Endodermal cell (in vitro differentiated cells): ENCODE measurements around the gene CPB1. TPM values are rescaled to one million over a fixed set of nuclear protein-coding genes. Genes with fewer than 3 reads are reported as not detected.

Source experiments
- DNase-seq: peaks from one replicate; pipeline ENCODE4 v3.0.0-alpha.2; 2017
- H3K27ac ChIP-seq: 2 replicates; pipeline ENCODE4 v1.5.1; 2013; ENCODE audit warnings: mild to moderate bottlenecking, low read depth, low read length, moderate library complexity
- H3K27me3 ChIP-seq: 2 replicates; pipeline ENCODE4 v1.6.1; 2013; ENCODE audit warnings: mild to moderate bottlenecking, low read length, moderate library complexity; ENCODE audit not compliant: insufficient read depth, control insufficient read depth, poor library complexity, severe bottlenecking
- H3K36me3 ChIP-seq: 2 replicates; pipeline ENCODE4 v1.7.0; 2013; ENCODE audit warnings: mild to moderate bottlenecking, low read length, moderate library complexity; ENCODE audit not compliant: control insufficient read depth, insufficient read depth
- H3K4me1 ChIP-seq: one replicate; pipeline ENCODE4 v1.7.0; 2013; ENCODE audit warnings: low read length; ENCODE audit not compliant: control insufficient read depth, insufficient read depth
- H3K4me3 ChIP-seq: 2 replicates; pipeline ENCODE4 v1.5.1; 2013; ENCODE audit warnings: mild to moderate bottlenecking, low read length, moderate library complexity
- H3K9ac ChIP-seq: 2 replicates; pipeline ENCODE4 v1.6.1; 2013; ENCODE audit warnings: mild to moderate bottlenecking, low read length, moderate library complexity; ENCODE audit not compliant: poor library complexity, severe bottlenecking; ENCODE audit errors: extremely low read depth
- H3K9me3 ChIP-seq: 2 replicates; pipeline ENCODE4 v1.6.1; 2013; ENCODE audit warnings: mild to moderate bottlenecking, low read length, moderate library complexity; ENCODE audit not compliant: control insufficient read depth
- H3K27ac Mint-ChIP-seq: 2 replicates; pipeline ENCODE4 v1.8.0; 2020; ENCODE audit warnings: mixed read lengths
- H3K27me3 Mint-ChIP-seq: 2 replicates; pipeline ENCODE4 v1.8.0; 2021; ENCODE audit warnings: mild to moderate bottlenecking, mixed read lengths; ENCODE audit not compliant: insufficient read depth
- H3K36me3 Mint-ChIP-seq: 2 replicates; pipeline ENCODE4 v1.8.0; 2020; ENCODE audit warnings: low read depth, mixed read lengths
- H3K4me1 Mint-ChIP-seq: 2 replicates; pipeline ENCODE4 v1.8.0; 2020; ENCODE audit warnings: mixed read lengths
- H3K4me3 Mint-ChIP-seq: 2 replicates; pipeline ENCODE4 v1.8.0; 2020; ENCODE audit warnings: mild to moderate bottlenecking, moderate library complexity, mixed read lengths
- H3K9me3 Mint-ChIP-seq: 2 replicates; pipeline ENCODE4 v1.8.0; 2020; ENCODE audit warnings: mild to moderate bottlenecking, mixed read lengths
- WGBS, 2 experiments: methylation state at CpG; one replicate each; pipeline versions ENCODE4 v1.1.5 to v1.1.7; 2013; ENCODE audit warnings: missing lambda C conversion rate in 2 of 2, mixed read lengths in 1 of 2; ENCODE audit not compliant: insufficient coverage in 1 of 2, insufficient read length in 1 of 2; 5-methylcytosine and 5-hydroxymethylcytosine counted together
- total RNA-seq, 2 donors: library from RNA; stranded (reverse); fragmentation: NEBNext Ultra II Directional in 1 of 2; extraction: Animal tissue kit (Norgen Biotek cat#: 25700) in 1 of 2; gene quantifications; 2 replicates in 1 of 2; 3 replicates in 1 of 2; pipeline ENCODE4 v1.2.1, GENCODE V29; 2021
- TF ChIP-seq, protein P1 (sequence below): fragments of 200-600 bp; sonication (generic); conservative IDR thresholded peaks from 2 replicates; pipeline ENCODE4 v1.5.0; 2021; ENCODE audit warnings: antibody characterized with exemption, mild to moderate bottlenecking

CPB1 gene
- total RNA-seq, 2 donors from 2014 or later: 0.51 TPM; not detected in 1

DNA sequence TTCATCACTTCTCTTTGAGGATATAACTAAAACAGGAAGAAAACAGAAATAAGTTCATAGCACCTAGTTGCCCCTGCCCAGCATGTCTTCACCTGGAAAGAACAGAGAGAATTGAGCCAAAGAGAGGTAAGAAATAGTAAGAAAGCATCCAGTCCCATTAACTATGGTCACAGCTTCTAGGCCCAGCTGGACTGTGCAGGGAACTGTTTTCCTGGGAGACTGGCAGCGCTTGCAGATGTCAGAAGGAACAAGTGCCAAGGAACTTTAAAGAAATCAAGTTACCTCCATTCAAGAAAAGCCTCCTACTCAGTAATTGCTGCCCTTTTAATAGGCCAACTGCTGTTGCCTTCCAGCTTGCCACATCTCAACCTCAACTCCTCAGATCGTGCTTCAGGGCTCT lies 17.8 kb upstream of the CPB1 start:
- 85 to 87% methylated on average over 2 of the region's 2 CpGs for WGBS, 2 experiments

DNA sequence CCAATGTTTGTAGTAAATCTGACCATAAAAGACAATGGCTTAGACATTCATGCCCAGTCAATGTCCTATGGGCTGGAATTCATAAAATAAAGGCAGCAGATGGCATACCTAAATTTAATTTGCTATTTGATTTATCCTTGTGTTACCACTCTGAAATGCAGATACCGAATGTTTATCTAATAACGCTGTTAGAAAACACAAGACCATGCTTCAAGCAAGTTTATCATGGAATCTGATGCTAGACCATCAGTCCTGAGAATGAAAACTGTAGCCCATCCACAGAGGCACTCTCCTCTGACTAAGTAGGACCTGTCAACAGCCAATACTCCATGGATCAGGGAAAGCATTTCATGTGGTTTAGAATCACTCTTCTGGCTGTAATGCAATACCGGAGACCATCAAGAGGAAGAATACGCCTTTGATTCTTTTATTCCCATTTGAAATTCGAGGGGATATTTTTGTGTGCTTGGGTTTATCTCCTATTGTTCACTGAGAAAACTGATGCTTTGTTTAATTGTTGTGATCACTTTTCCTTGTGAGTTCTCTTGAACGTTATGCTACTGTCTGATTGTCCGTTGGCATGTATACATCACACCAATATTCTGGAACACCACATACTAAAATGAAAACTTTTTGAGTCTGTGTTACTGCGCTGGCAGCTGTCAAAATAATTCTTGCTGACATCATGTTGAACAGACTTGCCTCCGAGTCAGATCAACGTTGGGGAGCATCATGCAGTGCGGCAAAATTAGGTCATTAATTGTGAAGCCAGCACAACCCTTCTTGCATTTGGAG lies 12.1 kb upstream of the CPB1 start:
- 83 to 92% methylated on average over 9 to 11 of the region's 11 CpGs for WGBS, 2 experiments
- Histone ChIP-seq H3K4me3 (no peak overlapping the region), H3K27ac (no peak overlapping the region), H3K9ac (no peak overlapping the region), H3K9me3 (no peaks in the 10 kb centered on the region), H3K36me3 (no peaks in the 10 kb centered on the region), H3K27me3 (no peaks in the 10 kb centered on the region), H3K4me1 (no peaks in the 10 kb centered on the region)
- H3K4me1 Mint-ChIP-seq: peaks cover 1% of the 10 kb centered on the region
- H3K36me3 Mint-ChIP-seq: no peaks in the 10 kb centered on the region
- no peaks in the 10 kb centered on the region for H3K27me3 Mint-ChIP-seq
- peaks cover 4% of the 10 kb centered on the region for H3K9me3 Mint-ChIP-seq
- H3K27ac Mint-ChIP-seq: no peak overlapping the region
- DNase-seq: no peak
- no peak overlapping the region for H3K4me3 Mint-ChIP-seq
- TF ChIP-seq, protein P1, sequence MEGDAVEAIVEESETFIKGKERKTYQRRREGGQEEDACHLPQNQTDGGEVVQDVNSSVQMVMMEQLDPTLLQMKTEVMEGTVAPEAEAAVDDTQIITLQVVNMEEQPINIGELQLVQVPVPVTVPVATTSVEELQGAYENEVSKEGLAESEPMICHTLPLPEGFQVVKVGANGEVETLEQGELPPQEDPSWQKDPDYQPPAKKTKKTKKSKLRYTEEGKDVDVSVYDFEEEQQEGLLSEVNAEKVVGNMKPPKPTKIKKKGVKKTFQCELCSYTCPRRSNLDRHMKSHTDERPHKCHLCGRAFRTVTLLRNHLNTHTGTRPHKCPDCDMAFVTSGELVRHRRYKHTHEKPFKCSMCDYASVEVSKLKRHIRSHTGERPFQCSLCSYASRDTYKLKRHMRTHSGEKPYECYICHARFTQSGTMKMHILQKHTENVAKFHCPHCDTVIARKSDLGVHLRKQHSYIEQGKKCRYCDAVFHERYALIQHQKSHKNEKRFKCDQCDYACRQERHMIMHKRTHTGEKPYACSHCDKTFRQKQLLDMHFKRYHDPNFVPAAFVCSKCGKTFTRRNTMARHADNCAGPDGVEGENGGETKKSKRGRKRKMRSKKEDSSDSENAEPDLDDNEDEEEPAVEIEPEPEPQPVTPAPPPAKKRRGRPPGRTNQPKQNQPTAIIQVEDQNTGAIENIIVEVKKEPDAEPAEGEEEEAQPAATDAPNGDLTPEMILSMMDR: no peak

More for the DNA sequence above, 17.8 kb upstream of the CPB1 start:
- Histone ChIP-seq H3K27me3 (no peaks in the 10 kb centered on the region), H3K4me3 (no peak overlapping the region), H3K27ac (no peak overlapping the region), H3K9me3 (no peaks in the 10 kb centered on the region), H3K36me3 (no peaks in the 10 kb centered on the region), H3K9ac (no peak overlapping the region), H3K4me1 (no peaks in the 10 kb centered on the region)
- Mint-ChIP-seq H3K27me3 (no peaks in the 10 kb centered on the region), H3K4me1 (peaks cover 14% of the 10 kb centered on the region), H3K36me3 (no peaks in the 10 kb centered on the region), H3K27ac (no peak overlapping the region), H3K4me3 (no peak overlapping the region), H3K9me3 (peaks cover 4% of the 10 kb centered on the region)
- DNase-seq: no peak
- TF ChIP-seq, protein P1: no peak

- Mint-ChIP-seq H3K36me3 (no peaks in the 10 kb centered on the region), H3K27me3 (no peaks in the 10 kb centered on the region)
- 93 to 100% methylated on average over 1 to 2 of the region's 2 CpGs for WGBS, 2 experiments
These were observed 11.2 kb upstream of the CPB1 start for GRCh38 chr3:148816427-148816826.

More at GRCh38 chr3:148816427-148816826, 11.2 kb upstream of the CPB1 start:
- H3K4me1 Mint-ChIP-seq: peaks cover 7% of the 10 kb centered on the region
- TF ChIP-seq, protein P1: no peak
- H3K4me1 ChIP-seq: peaks cover 2% of the 10 kb centered on the region
- no peaks in the 10 kb centered on the region for H3K9me3 ChIP-seq
- no peak overlapping the region for H3K9ac ChIP-seq
- H3K4me3 ChIP-seq: no peak overlapping the region
- H3K9me3 Mint-ChIP-seq: no peaks in the 10 kb centered on the region
- DNase-seq: no peak
- no peak overlapping the region for H3K27ac Mint-ChIP-seq
- no peak overlapping the region for H3K4me3 Mint-ChIP-seq
- H3K36me3 ChIP-seq: no peaks in the 10 kb centered on the region
- H3K27ac ChIP-seq: no peak overlapping the region
- H3K27me3 ChIP-seq: no peaks in the 10 kb centered on the region
